ENCODE results near the gene ADNP. TPM values are rescaled to one million over a fixed set of nuclear protein-coding genes. Genes with fewer than 3 reads are reported as not detected.
A peak's percentile ranks its signal among the peaks of the same experiment; 100 is the strongest.

The ADNP gene
- total RNA-seq, 1 experiment from 2014 or later, result 106 TPM

DNA sequence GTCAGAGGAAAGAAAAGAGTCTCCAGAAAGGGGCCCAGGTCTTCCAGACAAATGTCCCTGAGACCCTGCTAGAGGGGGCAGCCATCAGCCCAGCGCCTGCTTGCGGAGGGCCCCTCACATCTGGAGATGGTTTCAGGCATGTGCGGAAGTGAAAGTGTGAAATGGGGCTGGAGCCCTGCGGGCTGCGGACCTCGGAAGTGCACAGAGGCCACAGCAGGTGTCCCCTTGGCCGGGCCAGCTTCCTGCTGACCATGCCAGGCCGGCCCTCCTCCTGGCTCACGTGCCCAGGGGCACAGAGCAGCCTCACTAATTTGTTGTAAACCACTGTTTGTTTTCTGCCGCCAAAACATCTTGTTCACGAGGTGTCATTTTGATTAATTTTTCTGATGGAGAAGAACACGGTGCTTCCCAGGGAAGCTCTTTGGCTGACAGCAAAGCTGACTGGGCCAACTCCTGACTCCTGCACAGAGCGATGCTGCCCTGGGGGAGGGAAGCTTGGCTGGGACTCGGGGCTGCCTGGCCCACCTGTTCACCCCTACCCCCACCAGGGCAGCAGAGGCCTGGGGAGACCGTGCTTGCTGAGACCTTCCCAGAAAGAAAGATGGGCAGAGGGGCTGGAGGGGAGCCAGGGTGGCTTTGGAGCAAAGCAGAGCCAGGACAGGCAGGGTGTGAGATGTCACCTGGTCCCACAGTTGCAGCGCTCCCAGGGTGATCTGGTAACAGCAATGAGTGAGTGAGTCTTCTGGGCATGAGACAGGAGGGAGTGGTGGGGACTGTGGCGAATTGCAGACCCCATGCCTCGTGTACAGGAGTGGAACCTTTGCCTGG is 82.2 kb downstream of the ADNP start:
- Mint-ChIP-seq H3K4me1 (peaks cover 30% of the 10 kb centered on the region), H3K4me3 (no peak overlapping the region), H3K36me3 (no peaks in the 10 kb centered on the region), H3K27me3 (ENCODE audit: low read depth) (no peaks in the 10 kb centered on the region), H3K9me3 (no peaks in the 10 kb centered on the region), H3K27ac (peak overlapping the region; percentile 57)
- TF ChIP-seq, protein P1, sequence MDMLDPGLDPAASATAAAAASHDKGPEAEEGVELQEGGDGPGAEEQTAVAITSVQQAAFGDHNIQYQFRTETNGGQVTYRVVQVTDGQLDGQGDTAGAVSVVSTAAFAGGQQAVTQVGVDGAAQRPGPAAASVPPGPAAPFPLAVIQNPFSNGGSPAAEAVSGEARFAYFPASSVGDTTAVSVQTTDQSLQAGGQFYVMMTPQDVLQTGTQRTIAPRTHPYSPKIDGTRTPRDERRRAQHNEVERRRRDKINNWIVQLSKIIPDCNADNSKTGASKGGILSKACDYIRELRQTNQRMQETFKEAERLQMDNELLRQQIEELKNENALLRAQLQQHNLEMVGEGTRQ (CRISPR knock-in tag; IDR thresholded peaks at IDR 0.05), result no peak
- no peak for TF ChIP-seq TP53 (CRISPR knock-in tag; IDR thresholded peaks at IDR 0.05)
- no peak for TF ChIP-seq SMAD3 (CRISPR knock-in tag; IDR thresholded peaks at IDR 0.05; ENCODE audit: borderline replicate concordance)
- TF ChIP-seq TEAD4 (CRISPR knock-in tag; IDR thresholded peaks at IDR 0.05), result no peak
- TF ChIP-seq RORB (CRISPR knock-in tag; IDR thresholded peaks at IDR 0.05), result no peak
- TF ChIP-seq, protein P2, sequence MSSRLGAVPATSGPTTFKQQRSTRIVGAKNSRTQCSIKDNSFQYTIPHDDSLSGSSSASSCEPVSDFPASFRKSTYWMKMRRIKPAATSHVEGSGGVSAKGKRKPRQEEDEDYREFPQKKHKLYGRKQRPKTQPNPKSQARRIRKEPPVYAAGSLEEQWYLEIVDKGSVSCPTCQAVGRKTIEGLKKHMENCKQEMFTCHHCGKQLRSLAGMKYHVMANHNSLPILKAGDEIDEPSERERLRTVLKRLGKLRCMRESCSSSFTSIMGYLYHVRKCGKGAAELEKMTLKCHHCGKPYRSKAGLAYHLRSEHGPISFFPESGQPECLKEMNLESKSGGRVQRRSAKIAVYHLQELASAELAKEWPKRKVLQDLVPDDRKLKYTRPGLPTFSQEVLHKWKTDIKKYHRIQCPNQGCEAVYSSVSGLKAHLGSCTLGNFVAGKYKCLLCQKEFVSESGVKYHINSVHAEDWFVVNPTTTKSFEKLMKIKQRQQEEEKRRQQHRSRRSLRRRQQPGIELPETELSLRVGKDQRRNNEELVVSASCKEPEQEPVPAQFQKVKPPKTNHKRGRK (CRISPR knock-in tag; IDR thresholded peaks at IDR 0.05; ENCODE audit: borderline replicate concordance), result no peak
- TF ChIP-seq ZNF423 (CRISPR knock-in tag; IDR thresholded peaks at IDR 0.05), result no peak
- TF ChIP-seq ARID4B (CRISPR knock-in tag; IDR thresholded peaks at IDR 0.05; ENCODE audit: borderline replicate concordance), result no peak
- POLR2A ChIA-PET, result no interaction called here
- DNase-seq (ENCODE audit: low spot score), result no peak
- ATAC-seq, result no peak
- CTCF ChIA-PET, result interaction anchor here (0.9 to 2.4 kb wide), 7 partner anchors 31 to 261 kb away, joined by 3 to 11 read pairs (median 5); partner anchors contain the start of gene BCAS4

DNA sequence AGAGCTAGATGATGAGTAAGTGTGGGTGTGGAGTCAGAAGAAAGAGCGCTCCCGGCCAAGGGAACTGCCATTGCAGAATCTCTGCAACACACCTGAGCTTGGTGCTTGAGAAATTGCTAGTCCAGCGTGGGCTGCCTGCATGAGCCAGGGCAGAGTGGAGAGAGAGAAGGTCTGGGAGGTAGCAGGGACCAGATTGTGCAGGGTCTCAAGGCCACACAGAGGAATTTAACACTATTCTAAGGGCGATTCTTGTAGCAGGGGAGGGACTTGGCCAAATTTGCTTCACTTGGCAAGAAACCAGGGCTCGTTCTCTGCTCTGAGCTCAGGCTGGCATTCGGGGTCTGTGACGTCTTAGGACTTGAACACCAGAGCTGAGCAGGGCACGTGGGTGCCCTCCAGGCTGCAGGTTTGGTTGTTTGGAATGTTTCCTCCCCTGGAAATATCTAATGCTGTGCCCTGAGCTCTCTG is 82.9 kb downstream of the ADNP start:
- no peak for TF ChIP-seq ZNF281 (CRISPR knock-in tag; IDR thresholded peaks at IDR 0.05)
- TF ChIP-seq JAZF1 (CRISPR knock-in tag; IDR thresholded peaks at IDR 0.05), result no peak
- TF ChIP-seq FOXJ3 (CRISPR knock-in tag; IDR thresholded peaks at IDR 0.05; ENCODE audit: borderline replicate concordance), result no peak
- TF ChIP-seq STAT6 (CRISPR knock-in tag; conservative IDR thresholded peaks at IDR 0.05; ENCODE audit: low read depth), result no peak
- no peak for TF ChIP-seq SMAD4 (CRISPR knock-in tag; IDR thresholded peaks at IDR 0.05)
- TF ChIP-seq NR1H2 (CRISPR knock-in tag; IDR thresholded peaks at IDR 0.05), result no peak
- no peak for TF ChIP-seq E2F1 (CRISPR knock-in tag; IDR thresholded peaks at IDR 0.05)
- TF ChIP-seq RORB (CRISPR knock-in tag; IDR thresholded peaks at IDR 0.05), result no peak
- Mint-ChIP-seq H3K9me3 (no peaks in the 10 kb centered on the region), H3K27me3 (ENCODE audit: low read depth) (no peaks in the 10 kb centered on the region), H3K4me1 (peaks cover 30% of the 10 kb centered on the region), H3K36me3 (no peaks in the 10 kb centered on the region), H3K4me3 (no peak overlapping the region), H3K27ac (peak overlapping the region; percentile 83)
- POLR2A ChIA-PET, result no interaction called here
- CTCF ChIA-PET, result interaction anchor here (0.9 to 2.4 kb wide), 7 partner anchors 30 to 260 kb away, joined by 3 to 11 read pairs (median 5); partner anchors contain the start of gene BCAS4
- ATAC-seq, result no peak
- DNase-seq (ENCODE audit: low spot score), result no peak
